Gastroesophageal sphincter (tissue), 4 donors: ENCODE measurements around the gene CIAO2A. TPM values are rescaled to one million over a fixed set of nuclear protein-coding genes. Genes with fewer than 3 reads are reported as not detected.
A peak's percentile ranks its signal among the peaks of the same experiment; 100 is the strongest.
"Not testable (repeated sequence)": the region's sequence is repeated elsewhere in the genome, so short reads cannot be mapped to it uniquely, and the experiment has no call there.

Experiments used
- ATAC-seq: fragments of 150-250 bp; one replicate; pipeline ENCODE4 v1.9.1; 2016; ENCODE audit warnings: mild to moderate bottlenecking, moderate library complexity
- H3K27ac ChIP-seq, 4 donors: fragments of 200-600 bp; sonication (generic) in 3 of 4; 1 replicate in 3 of 4; 2 replicates in 1 of 4; pipeline ENCODE4 v1.5.1; 2016 to 2019
- H3K27me3 ChIP-seq: fragments of 200-600 bp; sonication (generic); one replicate; pipeline ENCODE4 v1.5.1; 2019
- H3K36me3 ChIP-seq, 2 donors: fragments of 200-600 bp; sonication (generic); one replicate each; pipeline ENCODE4 v1.5.1; 2019; ENCODE audit warnings: control low read depth in 1 of 2
- H3K4me1 ChIP-seq, 3 donors: fragments of 200-600 bp; sonication (generic); 1 replicate in 2 of 3; 2 replicates in 1 of 3; pipeline ENCODE4 v1.5.1; 2016 to 2019; ENCODE audit warnings: control low read depth in 2 of 3
- H3K4me3 ChIP-seq, 2 donors: fragments of 200-600 bp; sonication (generic); one replicate each; pipeline ENCODE4 v1.5.1; 2019; ENCODE audit warnings: mild to moderate bottlenecking in 1 of 2, moderate library complexity in 1 of 2
- H3K9me3 ChIP-seq, 3 donors: fragments of 200-600 bp; sonication (generic); one replicate each; pipeline ENCODE4 v1.5.1; 2017 to 2019; ENCODE audit warnings: control low read depth in 2 of 3
- CTCF ChIP-seq, 4 experiments: fragments of 200-600 bp in 2 of 4; fragments of 450-650 bp in 2 of 4; sonication (generic) in 1 of 4; IDR thresholded peaks; one replicate each; pipeline ENCODE4 v1.5.1; 2017 to 2019; ENCODE audit warnings: antibody characterized with exemption in 4 of 4, mild to moderate bottlenecking in 2 of 4, moderate library complexity in 2 of 4
- EP300 ChIP-seq: sonication (generic); formaldehyde crosslinking; IDR thresholded peaks from one replicate; pipeline ENCODE4 v1.6.1; 2017; ENCODE audit warnings: antibody characterized with exemption, mild to moderate bottlenecking
- POLR2A ChIP-seq, 2 donors: fragments of 450-650 bp; IDR thresholded peaks; one replicate each; pipeline ENCODE4 v1.6.1; 2017; ENCODE audit warnings: antibody characterized with exemption in 2 of 2, mild to moderate bottlenecking in 2 of 2, moderate library complexity in 1 of 2
- POLR2AphosphoS5 ChIP-seq: sonication (generic); formaldehyde crosslinking; IDR thresholded peaks from one replicate; pipeline ENCODE4 v1.6.1; 2017; ENCODE audit warnings: antibody characterized with exemption
- WGBS, 2 donors: methylation state at CpG; one replicate each; pipeline ENCODE4 v1.1.5; 2018; ENCODE audit warnings: low coverage in 1 of 2; 5-methylcytosine and 5-hydroxymethylcytosine counted together
- total RNA-seq, 4 donors: library from RNA; depleted of rRNA; stranded (reverse); fragments of >200 nt; gene quantifications; one replicate each; pipeline ENCODE4 v1.1.0, GENCODE V29; 2016

Gene CIAO2A
- total RNA-seq, 4 donors from 2014 or later = 11.7 to 34.0 (median 27.8) TPM

GRCh38 chr15:64122936-64123351 is 29.3 kb upstream of the CIAO2A start:
- WGBS, 2 donors = 94% methylated on average over 3 of the region's 3 CpGs; no CpG with 5 or more reads in 1 of the 2 donors
- ATAC-seq = peak; percentile 13
- Histone ChIP-seq H3K9me3 (no peaks in the 10 kb centered on the region), H3K27me3 (no peaks in the 10 kb centered on the region), H3K4me3 (no peak overlapping the region), H3K36me3 (peaks cover 20 to 99% of the 10 kb centered on the region in 2 donors), H3K27ac (no peak overlapping the region), H3K4me1 (no peaks in the 10 kb centered on the region)
- TF ChIP-seq CTCF (IDR thresholded peaks at IDR 0.05) = no peak

DNA sequence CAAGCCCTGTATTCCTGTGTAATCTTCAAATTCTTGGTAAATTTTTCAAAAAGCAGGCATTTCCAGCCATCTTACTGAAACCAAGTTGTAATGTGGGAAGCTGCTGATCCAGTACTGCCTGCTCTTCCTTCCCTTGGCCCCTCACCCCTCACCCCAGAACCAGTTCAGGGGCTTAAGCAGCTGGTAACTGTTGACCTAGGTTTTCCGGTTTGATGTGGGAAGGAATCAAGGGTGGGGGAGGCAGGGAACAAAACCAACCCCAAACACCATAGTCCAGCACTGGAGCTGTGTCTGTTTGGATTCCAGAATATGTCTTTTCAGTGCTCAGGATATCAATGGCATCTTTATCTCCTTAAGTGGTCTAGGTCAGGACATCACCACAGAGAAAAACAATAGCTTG is 28.8 kb upstream of the CIAO2A start:
- 60% methylated on average over 1 of the region's 1 CpG; no CpG with 5 or more reads in 1 of the 2 donors for WGBS, 2 donors
- Histone ChIP-seq H3K27ac (no peak overlapping the region), H3K27me3 (no peaks in the 10 kb centered on the region), H3K4me3 (no peak overlapping the region), H3K36me3 (peaks cover 15 to 99% of the 10 kb centered on the region in 2 donors), H3K4me1 (no peaks in the 10 kb centered on the region), H3K9me3 (no peaks in the 10 kb centered on the region)
- no peak for ATAC-seq
- TF ChIP-seq CTCF (IDR thresholded peaks at IDR 0.05) (no peak), EP300 (no peak), POLR2A (IDR thresholded peaks at IDR 0.05) (no peak), POLR2AphosphoS5 (no peak)

DNA sequence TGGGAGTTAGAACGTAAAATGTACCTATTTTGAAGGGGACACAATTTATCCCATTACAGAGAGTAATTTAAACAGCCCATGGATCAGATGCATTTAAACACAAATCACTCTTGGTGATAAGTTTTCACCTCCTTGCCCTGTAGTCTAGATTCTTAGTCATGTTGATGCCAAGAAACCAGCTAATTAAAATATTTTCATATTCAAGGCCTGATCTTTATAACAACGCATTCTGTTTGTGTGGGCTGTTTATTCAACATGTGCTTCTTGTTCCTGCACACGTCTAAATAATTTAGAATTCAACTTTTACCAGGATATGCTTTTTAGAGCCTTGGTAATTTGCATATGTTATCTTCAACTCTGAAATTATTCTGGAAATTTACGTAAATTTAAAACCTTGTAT is 28.0 kb upstream of the CIAO2A start:
- Histone ChIP-seq H3K27ac (no peak overlapping the region), H3K36me3 (peaks cover 8 to 99% of the 10 kb centered on the region in 2 donors), H3K4me1 (no peaks in the 10 kb centered on the region), H3K27me3 (no peaks in the 10 kb centered on the region), H3K4me3 (no peak overlapping the region), H3K9me3 (no peaks in the 10 kb centered on the region)
- no peak for ATAC-seq
- WGBS, 2 donors = 80 to 92% methylated on average over 3 of the region's 4 CpGs
- TF ChIP-seq POLR2AphosphoS5 (no peak), POLR2A (IDR thresholded peaks at IDR 0.05) (no peak), CTCF (IDR thresholded peaks at IDR 0.05) (no peak), EP300 (no peak)

- not testable (repeated sequence) for H3K27me3 ChIP-seq, H3K4me1 ChIP-seq, H3K27ac ChIP-seq, ATAC-seq, H3K9me3 ChIP-seq, H3K4me3 ChIP-seq
- WGBS, 2 donors = 67 to 100% methylated on average over 1 of the region's 2 CpGs
- H3K36me3 ChIP-seq = peaks cover 8 to 100% of the 10 kb centered on the region in 2 donors
Measured at GRCh38 chr15:64120322-64120721, 26.7 kb upstream of the CIAO2A start.

- TF ChIP-seq POLR2AphosphoS5 = no peak
- no peak for TF ChIP-seq CTCF (IDR thresholded peaks at IDR 0.05)
- no peak for TF ChIP-seq POLR2A (IDR thresholded peaks at IDR 0.05)
- TF ChIP-seq EP300 = no peak
- peaks cover 3 to 100% of the 10 kb centered on the region in 2 donors for H3K36me3 ChIP-seq
Measured at GRCh38 chr15:64117759-64118487, 24.3 kb upstream of the CIAO2A start.

More at GRCh38 chr15:64117759-64118487, 24.3 kb upstream of the CIAO2A start:
- H3K27ac ChIP-seq = no peak overlapping the region
- H3K27me3 ChIP-seq = no peaks in the 10 kb centered on the region
- no peak overlapping the region for H3K4me3 ChIP-seq
- H3K4me1 ChIP-seq = no peaks in the 10 kb centered on the region
- no peaks in the 10 kb centered on the region for H3K9me3 ChIP-seq
- ATAC-seq = no peak
- WGBS, 2 donors = 96% methylated on average over 4 to 5 of the region's 5 CpGs
